Measurements from ENCODE around the gene BTRC.
"Not testable (repeated sequence)": the region's sequence is repeated elsewhere in the genome, so short reads cannot be mapped to it uniquely, and the experiment has no call there.

The BTRC gene

DNA sequence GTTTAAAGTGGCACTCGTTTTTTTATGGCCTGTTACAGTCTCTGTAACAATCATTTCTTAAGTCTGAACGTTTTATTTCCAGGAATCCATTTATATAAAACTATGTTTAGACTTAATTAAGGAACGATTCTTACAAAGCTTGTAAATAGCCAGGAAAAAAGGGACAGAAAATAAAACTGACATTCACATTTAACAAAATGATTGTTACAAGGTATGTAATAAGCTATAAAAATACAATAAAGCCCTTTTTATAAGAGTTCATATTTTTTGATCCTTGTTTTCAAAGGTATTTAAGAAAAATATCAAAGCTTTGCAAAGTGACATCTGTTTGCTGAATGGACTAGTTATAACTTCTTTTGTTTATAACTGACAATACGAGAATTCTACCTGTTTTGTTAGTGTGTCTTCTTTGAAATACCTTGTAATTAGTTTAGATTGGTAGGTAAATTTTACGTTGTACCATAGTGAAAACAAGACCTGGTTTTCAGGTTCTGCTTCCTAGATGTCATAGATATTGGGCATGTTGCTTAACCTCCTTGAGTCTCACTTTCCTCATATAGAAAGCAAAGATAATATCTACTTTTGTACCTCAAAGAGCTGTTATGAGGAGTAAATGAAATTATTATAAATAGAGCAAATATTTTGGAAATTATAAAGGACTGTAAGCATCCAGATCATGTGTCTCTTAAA lies 25.8 kb downstream of the BTRC start:
- Histone ChIP-seq H3K4me3 (ENCODE audit: low read length) (no peak overlapping the region), H3K27ac (ENCODE audit: low read depth, low read length) (no peak overlapping the region), H3K27me3 (ENCODE audit: control insufficient read depth, insufficient read depth, low read length) (no peaks in the 10 kb centered on the region), H3K4me1 (ENCODE audit: control insufficient read depth, insufficient read depth, low read length) (no peaks in the 10 kb centered on the region), H3K36me3 (ENCODE audit: control insufficient read depth, insufficient read depth, low read length) (peaks cover 4% of the 10 kb centered on the region), H3K9ac (ENCODE audit: low read length) (no peak overlapping the region)

DNA sequence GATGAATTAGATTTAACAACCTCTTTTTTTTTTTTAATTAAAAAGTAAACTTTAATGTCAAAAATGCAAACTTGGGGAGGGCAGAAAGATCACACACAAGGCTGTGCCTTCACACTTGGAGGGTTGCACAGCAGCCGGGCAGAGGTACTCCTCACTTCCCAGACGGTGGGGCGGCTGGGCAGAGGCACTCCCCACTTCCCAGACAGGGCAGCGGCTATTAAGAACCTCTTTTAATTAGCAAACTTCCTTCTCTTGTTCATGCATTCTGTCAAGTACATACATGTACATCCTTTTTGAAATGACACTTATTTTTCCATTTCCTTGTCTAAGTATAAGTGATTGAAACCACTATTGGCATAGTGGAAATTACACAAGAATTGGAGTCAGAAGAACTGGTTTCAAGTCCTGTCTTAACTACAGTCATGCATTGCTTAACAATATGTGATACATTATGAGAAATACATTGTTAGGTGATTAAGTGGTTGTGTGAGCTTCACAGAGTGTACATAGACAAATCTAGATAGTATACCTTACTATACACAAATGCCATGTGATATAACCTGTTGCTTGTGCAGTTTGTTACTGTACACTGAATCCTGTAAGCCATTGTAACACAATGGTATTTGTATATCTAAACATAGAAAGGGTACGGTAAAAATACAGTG lies 26.5 kb downstream of the BTRC start:
- Histone ChIP-seq H3K27me3 (ENCODE audit: control insufficient read depth, insufficient read depth, low read length) (no peaks in the 10 kb centered on the region), H3K4me3 (ENCODE audit: low read length) (no peak overlapping the region), H3K36me3 (ENCODE audit: control insufficient read depth, insufficient read depth, low read length) (peaks cover 4% of the 10 kb centered on the region), H3K4me1 (ENCODE audit: control insufficient read depth, insufficient read depth, low read length) (no peaks in the 10 kb centered on the region), H3K9ac (ENCODE audit: low read length) (no peak overlapping the region), H3K27ac (ENCODE audit: low read depth, low read length) (no peak overlapping the region)

DNA sequence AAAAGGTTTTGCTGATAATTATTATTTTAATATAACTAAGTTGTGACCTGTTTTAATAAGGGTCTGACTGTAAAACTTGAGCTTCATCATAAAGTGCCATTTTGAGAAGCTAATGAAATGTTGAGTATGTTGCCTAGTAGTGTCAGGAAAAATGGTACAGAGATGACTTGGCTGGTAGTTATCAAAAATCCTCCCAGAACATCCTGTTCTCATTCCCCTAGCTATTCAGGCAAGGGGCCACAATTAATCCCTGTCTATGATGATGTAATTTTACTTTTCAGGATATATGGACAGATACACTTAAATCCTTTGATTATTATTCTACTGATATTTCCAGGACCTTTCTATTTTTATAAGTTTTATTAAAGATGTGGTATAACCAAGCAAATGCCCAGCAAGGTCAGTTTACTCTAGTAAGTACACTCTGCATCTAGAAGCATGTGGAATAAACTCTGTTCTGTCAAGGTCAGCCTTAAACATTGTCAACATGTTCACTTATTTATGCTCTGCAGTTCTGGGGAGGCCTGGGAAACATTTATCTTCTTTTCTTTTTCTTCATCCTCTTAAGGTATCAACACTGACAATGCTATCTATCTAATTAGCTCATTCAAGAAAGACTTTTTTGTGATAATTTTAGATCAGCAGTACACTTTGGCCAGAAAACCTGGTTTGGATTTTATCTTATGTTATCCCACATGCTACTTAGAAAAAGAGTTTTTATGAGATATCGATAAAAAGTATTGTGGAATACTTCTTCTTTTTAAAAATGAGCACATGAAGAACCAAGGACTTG lies 32.1 kb downstream of the BTRC start:
- Histone ChIP-seq H3K4me3 (ENCODE audit: low read length) (no peak overlapping the region), H3K36me3 (ENCODE audit: control insufficient read depth, insufficient read depth, low read length) (no peaks in the 10 kb centered on the region), H3K4me1 (ENCODE audit: control insufficient read depth, insufficient read depth, low read length) (no peaks in the 10 kb centered on the region), H3K27me3 (ENCODE audit: control insufficient read depth, insufficient read depth, low read length) (no peaks in the 10 kb centered on the region), H3K9ac (ENCODE audit: low read length) (no peak overlapping the region), H3K27ac (ENCODE audit: low read depth, low read length) (no peak overlapping the region)

DNA sequence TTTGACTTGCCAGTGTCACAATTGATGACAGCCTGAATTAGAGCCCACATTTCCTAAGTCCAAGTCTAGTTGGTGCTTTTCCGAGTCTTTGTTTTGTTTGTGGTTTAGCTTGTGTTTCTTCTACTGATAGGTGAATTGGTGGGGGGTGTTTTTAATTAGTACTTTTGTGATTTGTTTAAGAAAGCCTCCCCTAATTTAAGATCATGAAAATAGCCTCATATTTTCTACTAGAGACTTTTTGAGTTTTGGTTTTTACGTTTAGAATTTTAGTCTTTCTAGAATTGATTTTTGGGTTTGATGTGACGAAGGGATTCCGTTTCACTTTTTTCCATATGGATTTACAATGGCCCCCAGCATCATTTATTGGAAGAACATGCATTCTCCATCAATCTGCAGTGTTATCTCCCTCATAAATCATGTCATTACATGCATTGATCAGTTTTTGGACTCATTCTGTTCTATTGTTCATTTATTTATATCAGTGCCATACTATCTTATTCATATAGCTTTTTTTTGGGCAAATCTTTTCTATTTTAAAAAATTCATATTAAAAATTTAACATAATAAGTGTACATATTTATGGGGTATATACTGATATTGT lies 32.8 kb downstream of the BTRC start:
- Histone ChIP-seq H3K27me3 (ENCODE audit: control insufficient read depth, insufficient read depth, low read length) (no peaks in the 10 kb centered on the region), H3K4me3 (ENCODE audit: low read length) (no peak overlapping the region), H3K27ac (ENCODE audit: low read depth, low read length) (no peak overlapping the region), H3K9ac (ENCODE audit: low read length) (no peak overlapping the region), H3K36me3 (ENCODE audit: control insufficient read depth, insufficient read depth, low read length) (no peaks in the 10 kb centered on the region), H3K4me1 (ENCODE audit: control insufficient read depth, insufficient read depth, low read length) (no peaks in the 10 kb centered on the region)

- H3K9ac ChIP-seq (ENCODE audit: low read length): no peak overlapping the region
Measured at GRCh38 chr10:101388676-101389276, 34.8 kb downstream of the BTRC start.

GRCh38 chr10:101389532-101389931 lies 35.6 kb downstream of the BTRC start:
- H3K4me3 ChIP-seq (ENCODE audit: low read length); H3K9ac ChIP-seq (ENCODE audit: low read length); H3K27ac ChIP-seq (ENCODE audit: low read depth, low read length); H3K36me3 ChIP-seq (ENCODE audit: control insufficient read depth, insufficient read depth, low read length); H3K27me3 ChIP-seq (ENCODE audit: control insufficient read depth, insufficient read depth, low read length); H3K4me1 ChIP-seq (ENCODE audit: control insufficient read depth, insufficient read depth, low read length): not testable (repeated sequence)

More at GRCh38 chr10:101388676-101389276, 34.8 kb downstream of the BTRC start:
- Histone ChIP-seq H3K4me3 (ENCODE audit: low read length) (no peak overlapping the region), H3K27me3 (ENCODE audit: control insufficient read depth, insufficient read depth, low read length) (no peaks in the 10 kb centered on the region), H3K27ac (ENCODE audit: low read depth, low read length) (no peak overlapping the region), H3K4me1 (ENCODE audit: control insufficient read depth, insufficient read depth, low read length) (no peaks in the 10 kb centered on the region), H3K36me3 (ENCODE audit: control insufficient read depth, insufficient read depth, low read length) (no peaks in the 10 kb centered on the region)

DNA sequence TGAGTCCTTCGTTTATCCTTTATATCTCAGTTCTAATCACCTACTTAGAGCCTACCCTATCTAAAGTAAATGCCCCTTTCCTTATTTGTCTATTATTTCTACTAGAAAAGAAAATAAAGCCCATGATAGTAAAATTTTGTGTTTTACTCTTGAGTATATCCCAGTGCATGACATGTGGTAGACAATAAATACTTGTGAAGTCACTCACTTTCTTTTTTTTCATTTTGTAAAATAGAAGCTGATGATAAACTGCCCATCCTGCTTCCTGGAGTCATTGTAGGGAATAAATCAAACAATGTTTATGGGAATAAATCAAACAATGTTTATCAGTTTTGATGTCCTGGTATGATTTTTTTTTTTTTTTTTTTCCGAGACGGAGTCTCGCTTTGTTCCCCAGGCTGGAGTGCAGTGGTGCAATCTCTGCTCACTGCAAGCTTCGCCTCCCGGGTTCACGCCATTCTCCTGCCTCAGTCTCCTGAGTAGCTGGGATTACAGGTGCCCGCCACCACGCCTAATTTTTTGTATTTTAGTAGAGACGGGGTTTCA lies 36.1 kb downstream of the BTRC start:
- H3K4me3 ChIP-seq (ENCODE audit: low read length): no peak overlapping the region
- no peak overlapping the region for H3K27ac ChIP-seq (ENCODE audit: low read depth, low read length)
- no peaks in the 10 kb centered on the region for H3K27me3 ChIP-seq (ENCODE audit: control insufficient read depth, insufficient read depth, low read length)
- no peaks in the 10 kb centered on the region for H3K4me1 ChIP-seq (ENCODE audit: control insufficient read depth, insufficient read depth, low read length)
- no peak overlapping the region for H3K9ac ChIP-seq (ENCODE audit: low read length)
- H3K36me3 ChIP-seq (ENCODE audit: control insufficient read depth, insufficient read depth, low read length): no peaks in the 10 kb centered on the region

- no peaks in the 10 kb centered on the region for H3K27me3 ChIP-seq (ENCODE audit: control insufficient read depth, insufficient read depth, low read length)
- no peak overlapping the region for H3K27ac ChIP-seq (ENCODE audit: low read depth, low read length)
- H3K4me1 ChIP-seq (ENCODE audit: control insufficient read depth, insufficient read depth, low read length): no peaks in the 10 kb centered on the region
- H3K36me3 ChIP-seq (ENCODE audit: control insufficient read depth, insufficient read depth, low read length): no peaks in the 10 kb centered on the region
- H3K4me3 ChIP-seq (ENCODE audit: low read length): no peak overlapping the region
- H3K9ac ChIP-seq (ENCODE audit: low read length): no peak overlapping the region
Measured at GRCh38 chr10:101393378-101393777, 39.4 kb downstream of the BTRC start.

DNA sequence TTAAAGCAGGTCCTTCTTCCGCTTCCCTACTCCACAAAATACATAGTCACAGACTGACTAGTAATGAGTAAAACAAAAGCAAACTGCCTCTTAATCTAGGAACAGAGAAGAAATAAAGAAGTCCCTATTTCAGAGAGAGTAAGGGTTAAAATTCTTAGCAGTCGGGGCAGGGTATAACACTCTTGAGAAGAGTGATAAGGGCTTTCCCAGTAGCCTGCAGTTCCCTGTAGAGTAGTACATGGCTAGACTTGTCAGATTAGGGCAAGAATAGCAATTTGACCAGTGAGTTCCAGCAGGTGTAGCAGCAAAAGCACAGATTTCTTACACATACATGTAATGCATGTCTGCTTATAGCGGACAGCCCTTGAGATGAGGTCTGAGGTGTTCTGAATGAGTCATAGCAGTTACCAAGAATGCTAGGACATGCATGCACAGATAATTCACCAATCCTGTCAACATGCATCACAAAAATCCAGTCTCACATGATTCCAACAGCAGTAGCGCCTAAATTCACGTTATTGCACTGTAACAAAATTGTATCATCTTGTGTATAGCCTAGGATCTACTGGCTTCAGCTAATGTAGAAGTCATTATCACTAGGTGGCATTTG lies 40.7 kb downstream of the BTRC start:
- H3K27me3 ChIP-seq (ENCODE audit: control insufficient read depth, insufficient read depth, low read length): no peaks in the 10 kb centered on the region
- H3K4me3 ChIP-seq (ENCODE audit: low read length): no peak overlapping the region
- H3K27ac ChIP-seq (ENCODE audit: low read depth, low read length): no peak overlapping the region
- no peaks in the 10 kb centered on the region for H3K36me3 ChIP-seq (ENCODE audit: control insufficient read depth, insufficient read depth, low read length)
- H3K9ac ChIP-seq (ENCODE audit: low read length): no peak overlapping the region
- no peaks in the 10 kb centered on the region for H3K4me1 ChIP-seq (ENCODE audit: control insufficient read depth, insufficient read depth, low read length)

- no peaks in the 10 kb centered on the region for H3K27me3 ChIP-seq (ENCODE audit: control insufficient read depth, insufficient read depth, low read length)
- no peaks in the 10 kb centered on the region for H3K36me3 ChIP-seq (ENCODE audit: control insufficient read depth, insufficient read depth, low read length)
- H3K4me1 ChIP-seq (ENCODE audit: control insufficient read depth, insufficient read depth, low read length): no peaks in the 10 kb centered on the region
- no peak overlapping the region for H3K9ac ChIP-seq (ENCODE audit: low read length)
- no peak overlapping the region for H3K4me3 ChIP-seq (ENCODE audit: low read length)
- no peak overlapping the region for H3K27ac ChIP-seq (ENCODE audit: low read depth, low read length)
Measured at GRCh38 chr10:101397140-101397539, 43.2 kb downstream of the BTRC start.

GRCh38 chr10:101400585-101400984 lies 46.6 kb downstream of the BTRC start:
- Histone ChIP-seq H3K9ac (ENCODE audit: low read length) (no peak overlapping the region), H3K36me3 (ENCODE audit: control insufficient read depth, insufficient read depth, low read length) (no peaks in the 10 kb centered on the region), H3K4me3 (ENCODE audit: low read length) (no peak overlapping the region), H3K27me3 (ENCODE audit: control insufficient read depth, insufficient read depth, low read length) (no peaks in the 10 kb centered on the region), H3K4me1 (ENCODE audit: control insufficient read depth, insufficient read depth, low read length) (no peaks in the 10 kb centered on the region), H3K27ac (ENCODE audit: low read depth, low read length) (no peak overlapping the region)

All from rectal smooth muscle tissue (tissue), 1 donor.